Tibial artery (tissue), 4 donors: Measurements from ENCODE around the gene LHB.

Experiments used
- DNase-seq, 2 donors: peaks; one replicate each; pipeline ENCODE4 v3.0.0-alpha.2; 2019
- H3K27ac ChIP-seq, 2 donors: fragments of 200-600 bp; sonication (generic) in 1 of 2; 1 replicate in 1 of 2; 2 replicates in 1 of 2; pipeline ENCODE4 v1.5.1; 2018 to 2019; ENCODE audit warnings: mild to moderate bottlenecking in 1 of 2
- H3K27me3 ChIP-seq, 2 donors: fragments of 200-600 bp; sonication (generic) in 1 of 2; one replicate each; pipeline versions ENCODE4 v1.5.1 to v1.6.0; 2016 to 2019
- H3K36me3 ChIP-seq, 3 donors: fragments of 200-600 bp; sonication (generic) in 2 of 3; one replicate each; pipeline ENCODE4 v1.5.1; 2016 to 2019; ENCODE audit warnings: mild to moderate bottlenecking in 2 of 3
- H3K4me1 ChIP-seq, 4 donors: fragments of 200-600 bp; sonication (generic) in 2 of 4; 1 replicate in 3 of 4; 2 replicates in 1 of 4; pipeline ENCODE4 v1.5.1; 2016 to 2019
- H3K4me3 ChIP-seq, 2 donors: fragments of 200-600 bp; sonication (generic) in 1 of 2; 1 replicate in 1 of 2; 2 replicates in 1 of 2; pipeline ENCODE4 v1.5.1; 2018 to 2019; ENCODE audit warnings: mild to moderate bottlenecking in 2 of 2
- H3K9me3 ChIP-seq, 3 donors: fragments of 200-600 bp; sonication (generic) in 1 of 3; one replicate each; pipeline ENCODE4 v1.5.1; 2016 to 2019
- intact Hi-C: fragments of 100-400 bp; cut with DNase I; formaldehyde crosslinking; loops from one replicate; pipeline ENCODE4 v1.15.0; 2023; ENCODE audit warnings: low total_unique reads
- TF ChIP-seq, protein P1 (sequence below), 2 experiments: fragments of 200-600 bp in 1 of 2; fragments of 450-650 bp in 1 of 2; IDR thresholded peaks; one replicate each; pipeline ENCODE4 v1.5.1; 2017 to 2019; ENCODE audit warnings: antibody characterized with exemption in 2 of 2, mild to moderate bottlenecking in 1 of 2, moderate library complexity in 1 of 2

Gene LHB

DNA sequence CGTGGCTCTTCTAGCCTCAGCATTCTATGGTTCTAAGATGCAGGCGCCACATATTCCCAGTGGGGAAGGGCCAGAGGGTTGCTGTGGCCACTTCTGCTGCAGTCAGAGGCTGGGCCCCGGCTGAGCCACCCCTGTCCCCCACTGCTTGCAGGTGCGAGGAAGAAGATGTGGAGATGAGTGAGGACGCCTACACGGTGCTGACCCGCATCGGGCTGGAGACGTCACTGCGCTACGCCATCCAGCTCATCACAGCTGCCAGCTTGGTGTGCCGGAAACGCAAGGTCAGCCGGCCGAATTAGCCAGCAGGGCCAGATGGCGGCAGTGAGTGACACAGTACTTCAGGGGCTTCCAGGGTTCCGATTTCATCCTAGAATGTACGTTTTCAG is 2.0 kb downstream of the LHB start:
- no peak overlapping the region for H3K4me3 ChIP-seq
- H3K9me3 ChIP-seq: no peaks in the 10 kb centered on the region
- DNase-seq: no peak
- peaks cover 36 to 66% (median 53%) of the 10 kb centered on the region in 3 donors for H3K36me3 ChIP-seq
- H3K27ac ChIP-seq: no peak overlapping the region
- H3K27me3 ChIP-seq: peaks cover 0 to 20% of the 10 kb centered on the region in 2 donors
- H3K4me1 ChIP-seq: peaks cover 0 to 27% (median 22%) of the 10 kb centered on the region in 4 donors
- TF ChIP-seq, protein P1, sequence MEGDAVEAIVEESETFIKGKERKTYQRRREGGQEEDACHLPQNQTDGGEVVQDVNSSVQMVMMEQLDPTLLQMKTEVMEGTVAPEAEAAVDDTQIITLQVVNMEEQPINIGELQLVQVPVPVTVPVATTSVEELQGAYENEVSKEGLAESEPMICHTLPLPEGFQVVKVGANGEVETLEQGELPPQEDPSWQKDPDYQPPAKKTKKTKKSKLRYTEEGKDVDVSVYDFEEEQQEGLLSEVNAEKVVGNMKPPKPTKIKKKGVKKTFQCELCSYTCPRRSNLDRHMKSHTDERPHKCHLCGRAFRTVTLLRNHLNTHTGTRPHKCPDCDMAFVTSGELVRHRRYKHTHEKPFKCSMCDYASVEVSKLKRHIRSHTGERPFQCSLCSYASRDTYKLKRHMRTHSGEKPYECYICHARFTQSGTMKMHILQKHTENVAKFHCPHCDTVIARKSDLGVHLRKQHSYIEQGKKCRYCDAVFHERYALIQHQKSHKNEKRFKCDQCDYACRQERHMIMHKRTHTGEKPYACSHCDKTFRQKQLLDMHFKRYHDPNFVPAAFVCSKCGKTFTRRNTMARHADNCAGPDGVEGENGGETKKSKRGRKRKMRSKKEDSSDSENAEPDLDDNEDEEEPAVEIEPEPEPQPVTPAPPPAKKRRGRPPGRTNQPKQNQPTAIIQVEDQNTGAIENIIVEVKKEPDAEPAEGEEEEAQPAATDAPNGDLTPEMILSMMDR (IDR thresholded peaks at IDR 0.05): no peak
- intact Hi-C loops: no loop called here

DNA sequence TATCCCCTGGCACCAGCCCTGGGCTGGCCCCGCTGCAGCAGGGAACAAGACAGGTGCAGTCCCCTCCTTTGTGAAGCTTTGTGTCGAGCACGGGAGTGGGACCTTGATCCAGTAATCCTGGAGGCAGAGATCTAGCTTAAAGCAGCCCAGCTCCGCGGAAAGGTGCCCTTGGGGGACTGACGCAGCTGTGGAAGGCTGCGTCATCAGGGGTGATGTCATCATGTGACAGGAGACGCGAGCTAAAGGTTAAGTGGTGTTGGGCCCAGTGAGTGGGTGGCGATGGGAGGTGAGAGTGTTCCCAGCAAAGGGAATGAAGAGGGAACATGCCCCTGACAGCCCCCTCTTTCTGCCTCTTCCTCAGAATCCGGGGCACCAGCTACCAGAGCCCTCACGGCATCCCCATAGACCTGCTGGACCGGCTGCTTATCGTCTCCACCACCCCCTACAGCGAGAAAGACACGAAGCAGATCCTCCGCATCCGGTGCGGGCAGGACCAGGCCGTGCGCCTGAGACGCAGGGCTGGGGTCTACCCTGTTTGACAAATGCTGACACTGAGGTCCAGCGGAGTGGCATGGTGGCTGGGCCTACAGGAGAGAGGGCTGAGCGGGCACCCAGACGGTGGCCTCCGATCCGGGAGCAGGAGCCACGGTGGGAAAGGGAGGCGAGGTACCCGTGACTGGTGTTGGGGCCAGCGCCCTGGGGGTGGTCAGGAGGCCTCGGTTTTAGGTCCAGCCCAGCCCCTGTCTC is 2.6 kb downstream of the LHB start:
- TF ChIP-seq, protein P1 (IDR thresholded peaks at IDR 0.05): no peak
- no peak for DNase-seq
- Histone ChIP-seq H3K27me3 (peaks cover 0 to 14% of the 10 kb centered on the region in 2 donors), H3K4me1 (peaks cover 0 to 22% (median 18%) of the 10 kb centered on the region in 4 donors), H3K4me3 (no peak overlapping the region), H3K27ac (no peak overlapping the region), H3K9me3 (no peaks in the 10 kb centered on the region), H3K36me3 (peaks cover 42 to 72% (median 59%) of the 10 kb centered on the region in 3 donors)
- intact Hi-C loops: no loop called here

DNA sequence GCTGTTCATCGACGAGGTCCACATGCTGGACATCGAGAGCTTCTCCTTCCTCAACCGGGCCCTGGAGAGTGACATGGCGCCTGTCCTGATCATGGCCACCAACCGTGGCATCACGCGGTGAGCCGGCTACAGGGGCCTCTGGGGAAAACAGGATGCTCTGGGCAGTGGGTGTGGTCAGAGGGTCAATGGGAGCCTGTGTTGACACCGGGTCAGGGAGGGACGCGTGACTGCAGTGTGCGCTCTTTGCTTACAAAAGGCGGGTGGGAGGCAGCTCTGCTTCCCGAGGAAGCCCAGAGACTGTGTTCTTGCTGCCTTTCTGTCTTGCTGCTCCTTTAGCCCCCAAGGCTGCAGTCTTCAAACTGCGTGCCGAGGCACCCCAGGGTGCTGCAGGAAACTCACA is 5.7 kb downstream of the LHB start:
- TF ChIP-seq, protein P1 (IDR thresholded peaks at IDR 0.05): no peak
- no peak for DNase-seq

DNA sequence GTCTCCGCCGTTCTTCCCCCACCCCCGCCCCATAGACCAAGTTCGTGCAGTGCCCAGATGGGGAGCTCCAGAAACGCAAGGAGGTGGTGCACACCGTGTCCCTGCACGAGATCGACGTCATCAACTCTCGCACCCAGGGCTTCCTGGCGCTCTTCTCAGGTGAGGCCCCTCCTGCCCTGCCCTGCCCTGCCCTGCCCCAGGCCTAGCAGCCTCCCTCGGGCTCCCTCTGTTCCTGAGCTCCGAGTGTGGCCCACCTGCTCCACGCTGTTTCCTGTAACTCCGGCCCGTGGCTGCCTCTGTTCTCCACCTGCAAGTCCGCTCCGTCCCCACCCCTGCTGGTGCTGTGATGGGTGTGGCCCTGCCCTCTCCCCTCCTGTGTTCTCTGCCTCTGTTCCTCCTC is 6.4 kb downstream of the LHB start:
- Histone ChIP-seq H3K36me3 (peaks cover 58 to 93% (median 81%) of the 10 kb centered on the region in 3 donors), H3K27ac (no peak overlapping the region), H3K4me1 (no peaks in the 10 kb centered on the region), H3K27me3 (no peaks in the 10 kb centered on the region), H3K4me3 (no peak overlapping the region), H3K9me3 (no peaks in the 10 kb centered on the region)
- TF ChIP-seq, protein P1 (IDR thresholded peaks at IDR 0.05): no peak
- intact Hi-C loops: no loop called here
- DNase-seq: no peak

More for the DNA sequence above, 5.7 kb downstream of the LHB start:
- Histone ChIP-seq H3K36me3 (peaks cover 51 to 93% (median 81%) of the 10 kb centered on the region in 3 donors), H3K4me1 (no peaks in the 10 kb centered on the region), H3K27ac (no peak overlapping the region), H3K9me3 (no peaks in the 10 kb centered on the region), H3K4me3 (no peak overlapping the region), H3K27me3 (no peaks in the 10 kb centered on the region)
- intact Hi-C loops: no loop called here

DNA sequence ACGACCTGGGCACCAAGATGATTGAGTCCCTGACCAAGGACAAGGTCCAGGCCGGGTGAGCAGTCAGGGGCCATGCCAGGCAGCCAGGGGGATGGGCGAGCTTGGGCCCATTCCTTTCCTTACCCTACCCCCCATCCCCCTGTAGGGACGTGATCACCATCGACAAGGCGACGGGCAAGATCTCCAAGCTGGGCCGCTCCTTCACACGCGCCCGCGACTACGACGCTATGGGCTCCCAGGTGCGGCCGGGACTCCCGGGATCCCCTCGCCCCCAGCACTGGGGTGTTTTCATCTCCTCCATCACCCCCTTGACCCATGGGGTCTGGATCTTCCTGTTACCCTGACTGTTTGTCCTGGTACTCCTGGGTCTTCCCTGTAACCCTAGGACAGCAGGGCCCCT is 7.1 kb downstream of the LHB start:
- no peak for DNase-seq
- Histone ChIP-seq H3K4me3 (no peak overlapping the region), H3K27ac (no peak overlapping the region), H3K9me3 (no peaks in the 10 kb centered on the region), H3K27me3 (no peaks in the 10 kb centered on the region), H3K4me1 (no peaks in the 10 kb centered on the region), H3K36me3 (peaks cover 62 to 93% (median 81%) of the 10 kb centered on the region in 3 donors)
- intact Hi-C loops: no loop called here
- TF ChIP-seq, protein P1 (IDR thresholded peaks at IDR 0.05): no peak
